HG02610 (cell line): ENCODE measurements around the gene ARHGEF12.
A peak's percentile ranks its signal among the peaks of the same experiment; 100 is the strongest.
"Not testable (repeated sequence)": the region's sequence is repeated elsewhere in the genome, so short reads cannot be mapped to it uniquely, and the experiment has no call there.

Experiments used
- ATAC-seq: cut with Tn5 transposase; IDR thresholded peaks from one replicate; pipeline ENCODE4 v1.9.1; 2021; ENCODE audit warnings: mild to moderate bottlenecking, moderate library complexity; ENCODE audit not compliant: unreplicated experiment

The ARHGEF12 gene

GRCh38 chr11:120473503-120473902 is 137.3 kb downstream of the ARHGEF12 start:
- no peak for ATAC-seq

- no peak for ATAC-seq
These were observed 145.9 kb downstream of the ARHGEF12 start for GRCh38 chr11:120482149-120482548.

GRCh38 chr11:120484722-120485121 is 148.5 kb downstream of the ARHGEF12 start:
- ATAC-seq, result no peak

- no peak for ATAC-seq
These were observed 149.9 kb downstream of the ARHGEF12 start for GRCh38 chr11:120486138-120486537.

- no peak for ATAC-seq
These were observed 153.6 kb downstream of the ARHGEF12 start for GRCh38 chr11:120489799-120490198.

- no peak for ATAC-seq
These were observed 156.3 kb downstream of the ARHGEF12 start for GRCh38 chr11:120492486-120492885.

GRCh38 chr11:120494595-120494994 is 158.4 kb downstream of the ARHGEF12 start:
- ATAC-seq, result no peak

GRCh38 chr11:120499088-120499487 is 162.9 kb downstream of the ARHGEF12 start:
- no peak for ATAC-seq

- ATAC-seq, result no peak
These were observed 163.6 kb downstream of the ARHGEF12 start for GRCh38 chr11:120499859-120500258.

GRCh38 chr11:120500414-120501071 is 164.3 kb downstream of the ARHGEF12 start:
- ATAC-seq, result no peak

- ATAC-seq, result no peak
These were observed 165.2 kb downstream of the ARHGEF12 start for GRCh38 chr11:120501440-120501839.

- ATAC-seq, result no peak
These were observed 166.0 kb downstream of the ARHGEF12 start for GRCh38 chr11:120501976-120502755.

GRCh38 chr11:120503529-120503928 is 167.3 kb downstream of the ARHGEF12 start:
- ATAC-seq, result not testable (repeated sequence)

- no peak for ATAC-seq
These were observed 169.7 kb downstream of the ARHGEF12 start for GRCh38 chr11:120505801-120506425.

GRCh38 chr11:120509346-120510053 is 173.3 kb downstream of the ARHGEF12 start:
- no peak for ATAC-seq

GRCh38 chr11:120510406-120511115 is 174.3 kb downstream of the ARHGEF12 start:
- ATAC-seq, result no peak

- peak; percentile 83 for ATAC-seq
These were observed 175.1 kb downstream of the ARHGEF12 start, which contains the start of gene GRIK4 for GRCh38 chr11:120511116-120511819. Gene GRIK4, plus strand, starts transcription at chr11:120511748. Its CDS starts 148,571 bp downstream, at chr11:120660319.

GRCh38 chr11:120511820-120512738 is 175.9 kb downstream of the ARHGEF12 start:
- ATAC-seq, result no peak
